ENCODE data around the gene GRIK1. TPM values are rescaled to one million over a fixed set of nuclear protein-coding genes. Genes with fewer than 3 reads are reported as not detected.

The GRIK1 gene
- polyA plus RNA-seq, 1 donor from 2014 or later = 8.7 TPM

- H3K79me2 ChIP-seq (replicated peaks; ENCODE audit: insufficient read depth, low read length) = no peaks in the 10 kb centered on the region
- TF ChIP-seq REST (IDR thresholded peaks at IDR 0.05; ENCODE audit: borderline replicate concordance) = no peak
- TF ChIP-seq CTCF (IDR thresholded peaks at IDR 0.05; ENCODE audit: poor library complexity, severe bottlenecking) = no peak
- TF ChIP-seq POLR2AphosphoS5 (IDR thresholded peaks at IDR 0.05) = no peak
- TF ChIP-seq RAD21 (conservative IDR thresholded peaks at IDR 0.05) = no peak
- no peak for TF ChIP-seq MXI1 (conservative IDR thresholded peaks at IDR 0.05; ENCODE audit: poor library complexity, severe bottlenecking)
- no peak for TF ChIP-seq TAF1 (IDR thresholded peaks at IDR 0.05; ENCODE audit: low read depth)
- TF ChIP-seq SMC3 (conservative IDR thresholded peaks at IDR 0.05; ENCODE audit: poor library complexity) = no peak
- TF ChIP-seq EZH2 (IDR thresholded peaks at IDR 0.05; ENCODE audit: borderline replicate concordance, insufficient read depth, low read length, poor library complexity, severe bottlenecking) = no peak
- TF ChIP-seq EP300 (conservative IDR thresholded peaks at IDR 0.05; ENCODE audit: poor library complexity, severe bottlenecking) = no peak
- H3K9me3 ChIP-seq (ENCODE audit: low read length) = no peaks in the 10 kb centered on the region
- no peaks in the 10 kb centered on the region for H4K20me1 ChIP-seq (ENCODE audit: insufficient read depth)
- no peak overlapping the region for H3K4me2 ChIP-seq (ENCODE audit: low read length)
- H3K4me3 ChIP-seq (ENCODE audit: low read length) = no peak overlapping the region
- no peak overlapping the region for H3K27ac ChIP-seq (ENCODE audit: low read length)
- H3K36me3 ChIP-seq (ENCODE audit: insufficient read depth, low read length) = no peaks in the 10 kb centered on the region
- no peak overlapping the region for H2AFZ ChIP-seq (ENCODE audit: low read depth, low read length)
- no peaks in the 10 kb centered on the region for H3K9me2 ChIP-seq (ENCODE audit: insufficient read depth, low read length)
- no peaks in the 10 kb centered on the region for H3K27me3 ChIP-seq (ENCODE audit: insufficient read depth, low read depth, low read length)
- H3F3A ChIP-seq (ENCODE audit: insufficient read depth, low read length, poor library complexity, severe bottlenecking) = no peaks in the 10 kb centered on the region
- H3K9ac ChIP-seq (ENCODE audit: low read length) = no peak overlapping the region
Observed at GRCh38 chr21:29630441-29630840, 309.4 kb downstream of the GRIK1 start.

GRCh38 chr21:29627905-29628304 lies 311.9 kb downstream of the GRIK1 start:
- Histone ChIP-seq H3K27ac (ENCODE audit: low read length) (no peak overlapping the region), H3F3A (ENCODE audit: insufficient read depth, low read length, poor library complexity, severe bottlenecking) (no peaks in the 10 kb centered on the region), H3K9me2 (ENCODE audit: insufficient read depth, low read length) (no peaks in the 10 kb centered on the region), H3K27me3 (ENCODE audit: insufficient read depth, low read depth, low read length) (no peaks in the 10 kb centered on the region), H3K4me2 (ENCODE audit: low read length) (no peak overlapping the region), H4K20me1 (ENCODE audit: insufficient read depth) (no peaks in the 10 kb centered on the region), H3K9ac (ENCODE audit: low read length) (no peak overlapping the region), H3K9me3 (ENCODE audit: low read length) (no peaks in the 10 kb centered on the region), H3K4me3 (ENCODE audit: low read length) (no peak overlapping the region), H2AFZ (ENCODE audit: low read depth, low read length) (no peak overlapping the region), H3K36me3 (ENCODE audit: insufficient read depth, low read length) (no peaks in the 10 kb centered on the region), H3K79me2 (replicated peaks; ENCODE audit: insufficient read depth, low read length) (no peaks in the 10 kb centered on the region)
- TF ChIP-seq TAF1 (IDR thresholded peaks at IDR 0.05; ENCODE audit: low read depth) (no peak), EZH2 (IDR thresholded peaks at IDR 0.05; ENCODE audit: borderline replicate concordance, insufficient read depth, low read length, poor library complexity, severe bottlenecking) (no peak), RAD21 (conservative IDR thresholded peaks at IDR 0.05) (no peak), EP300 (conservative IDR thresholded peaks at IDR 0.05; ENCODE audit: poor library complexity, severe bottlenecking) (no peak), REST (IDR thresholded peaks at IDR 0.05; ENCODE audit: borderline replicate concordance) (no peak), CTCF (IDR thresholded peaks at IDR 0.05; ENCODE audit: poor library complexity, severe bottlenecking) (no peak), MXI1 (conservative IDR thresholded peaks at IDR 0.05; ENCODE audit: poor library complexity, severe bottlenecking) (no peak), SMC3 (conservative IDR thresholded peaks at IDR 0.05; ENCODE audit: poor library complexity) (no peak), POLR2AphosphoS5 (IDR thresholded peaks at IDR 0.05) (no peak)
